ENCODE measurements around the gene TLCD1. TPM values are rescaled to one million over a fixed set of nuclear protein-coding genes. Genes with fewer than 3 reads are reported as not detected.

TLCD1 gene, protein sequence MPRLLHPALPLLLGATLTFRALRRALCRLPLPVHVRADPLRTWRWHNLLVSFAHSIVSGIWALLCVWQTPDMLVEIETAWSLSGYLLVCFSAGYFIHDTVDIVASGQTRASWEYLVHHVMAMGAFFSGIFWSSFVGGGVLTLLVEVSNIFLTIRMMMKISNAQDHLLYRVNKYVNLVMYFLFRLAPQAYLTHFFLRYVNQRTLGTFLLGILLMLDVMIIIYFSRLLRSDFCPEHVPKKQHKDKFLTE
- total RNA-seq (2021) = 46.4 and 50.7 TPM in 2 replicates
- long read RNA-seq, transcript TLCD1-201 (4 exons, 1,017 nt) = major isoform, 48 of 67 reads
- long read RNA-seq, transcript TLCD1-202 (4 exons, 784 nt) = minor isoform, 5 of 67 reads
- long read RNA-seq, partial matches to known transcripts = 3 of 67 reads
- long read RNA-seq, other reads (novel, unspliced or antisense) = 9 of 67 reads

DNA sequence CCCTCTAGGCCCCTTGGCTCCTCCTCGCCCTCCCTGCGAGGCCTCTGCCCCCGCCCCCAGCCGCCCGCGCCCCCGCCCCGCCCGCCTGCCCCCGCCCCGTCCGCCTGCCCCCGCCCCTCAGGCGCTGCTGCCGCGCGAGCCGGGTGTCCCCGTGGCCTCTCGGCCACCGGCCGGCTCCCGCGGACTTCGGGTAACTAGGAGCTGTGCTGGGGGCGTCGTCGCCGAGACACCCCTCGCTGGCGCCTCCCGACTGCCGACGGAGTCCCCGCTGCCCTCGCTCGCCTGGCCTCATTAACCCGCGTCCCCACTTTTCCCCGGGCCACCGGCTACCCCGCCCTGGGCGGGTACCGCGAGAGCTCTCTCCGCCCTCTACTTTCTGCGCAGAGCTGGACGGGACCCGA lies at the start of gene TLCD1:
Gene TLCD1, minus strand, starts transcription at position 8 of the 401 bp plus-strand sequence. CDS start 136 bp downstream, outside the sequence.
- Histone ChIP-seq H3K4me2 (ENCODE audit: insufficient read depth, insufficient read length, low read length) (peak within 1 kb of the TSS; percentile 79), H3K9me3 (ENCODE audit: control insufficient read depth, low read depth, low read length) (no peaks in the 10 kb centered on the region), H3T11ph (ENCODE audit: low read length) (no peak within 1 kb of the TSS), H3K4me1 (ENCODE audit: insufficient read depth, low read length) (0 out of 2 replicates have a peak, but pooled peaks cover 7% of the 10 kb centered on the region), H3K27me3 (ENCODE audit: insufficient read depth, low read length) (no peaks in the 10 kb centered on the region), H4K5ac (ENCODE audit: insufficient read length, low read depth, low read length) (peak within 1 kb of the TSS; percentile 85), H3K23me2 (ENCODE audit: insufficient read length, low read depth, low read length, poor library complexity, severe bottlenecking) (peaks cover 20% of the 10 kb centered on the region), H2BK15ac (ENCODE audit: low read depth, low read length) (no peak within 1 kb of the TSS), H3K79me1 (ENCODE audit: insufficient read depth, low read depth, low read length, poor library complexity, severe bottlenecking) (peaks cover 3% of the 10 kb centered on the region), H4K8ac (replicated peaks; ENCODE audit: insufficient read length, low read depth, low read length) (no peak within 1 kb of the TSS), H3K4ac (ENCODE audit: low read depth, low read length) (no peak within 1 kb of the TSS; the same call in 1 of the 2 replicates), H2BK12ac (ENCODE audit: insufficient read length, low read depth, low read length) (peak within 1 kb of the TSS; percentile 26), H3K9ac (ENCODE audit: extremely low read depth, insufficient read length, low read length) (peak within 1 kb of the TSS; percentile 92), H4K20me1 (ENCODE audit: control insufficient read depth, insufficient read depth, insufficient read length) (no peaks in the 10 kb centered on the region), H2AFZ (ENCODE audit: low read length) (no peak within 1 kb of the TSS), H3K23ac (ENCODE audit: insufficient read length, low read depth, low read length) (no peak within 1 kb of the TSS), H3K14ac (ENCODE audit: insufficient read depth, low read length) (peak within 1 kb of the TSS; percentile 95), H2AK5ac (ENCODE audit: insufficient read length, low read length) (no peak within 1 kb of the TSS), H4K91ac (ENCODE audit: insufficient read length, low read depth, low read length) (no peak within 1 kb of the TSS), H3K56ac (ENCODE audit: insufficient read length, low read depth, low read length) (no peak within 1 kb of the TSS), H2BK5ac (ENCODE audit: insufficient read length, low read length) (peak within 1 kb of the TSS; percentile 71), H2BK120ac (ENCODE audit: low read depth, low read length, poor library complexity, severe bottlenecking) (peak within 1 kb of the TSS; percentile 88), H3K79me2 (ENCODE audit: insufficient read depth, low read length) (peaks cover 5% of the 10 kb centered on the region; the same call in 1 of the 2 replicates), H2BK20ac (ENCODE audit: low read depth, low read length, poor library complexity, severe bottlenecking) (no peak within 1 kb of the TSS), H3K18ac (ENCODE audit: insufficient read length, low read depth, low read length) (peak within 1 kb of the TSS; percentile 94), H3K27ac (ENCODE audit: insufficient read length, low read depth, low read length) (peak within 1 kb of the TSS; percentile 92)
- H3K4me1 Mint-ChIP-seq = peaks cover 33 to 44% of the 10 kb centered on the region in 2 experiments
- TF ChIP-seq, protein P1, sequence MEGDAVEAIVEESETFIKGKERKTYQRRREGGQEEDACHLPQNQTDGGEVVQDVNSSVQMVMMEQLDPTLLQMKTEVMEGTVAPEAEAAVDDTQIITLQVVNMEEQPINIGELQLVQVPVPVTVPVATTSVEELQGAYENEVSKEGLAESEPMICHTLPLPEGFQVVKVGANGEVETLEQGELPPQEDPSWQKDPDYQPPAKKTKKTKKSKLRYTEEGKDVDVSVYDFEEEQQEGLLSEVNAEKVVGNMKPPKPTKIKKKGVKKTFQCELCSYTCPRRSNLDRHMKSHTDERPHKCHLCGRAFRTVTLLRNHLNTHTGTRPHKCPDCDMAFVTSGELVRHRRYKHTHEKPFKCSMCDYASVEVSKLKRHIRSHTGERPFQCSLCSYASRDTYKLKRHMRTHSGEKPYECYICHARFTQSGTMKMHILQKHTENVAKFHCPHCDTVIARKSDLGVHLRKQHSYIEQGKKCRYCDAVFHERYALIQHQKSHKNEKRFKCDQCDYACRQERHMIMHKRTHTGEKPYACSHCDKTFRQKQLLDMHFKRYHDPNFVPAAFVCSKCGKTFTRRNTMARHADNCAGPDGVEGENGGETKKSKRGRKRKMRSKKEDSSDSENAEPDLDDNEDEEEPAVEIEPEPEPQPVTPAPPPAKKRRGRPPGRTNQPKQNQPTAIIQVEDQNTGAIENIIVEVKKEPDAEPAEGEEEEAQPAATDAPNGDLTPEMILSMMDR (conservative IDR thresholded peaks at IDR 0.05) = no peak
- H3K27me3 Mint-ChIP-seq (ENCODE audit: low read depth) = no peaks in the 10 kb centered on the region; the same call in 1 of the 2 replicates
- no peaks in the 10 kb centered on the region; a peak in 2 of 5 replicates for H3K9me3 Mint-ChIP-seq
- DNase-seq = peak; percentile 90
- H3K36me3 Mint-ChIP-seq (ENCODE audit: insufficient read depth in 1 of 3, low read depth in 3 of 3) = peaks cover 30 to 41% (median 34%) of the 10 kb centered on the region in 3 experiments; a peak in 6 of 7 replicates
- WGBS (ENCODE audit: extremely low coverage, insufficient read length, low lambda C conversion rate) = no CpG with 5 or more reads among the region's 49 CpGs
- peak within 1 kb of the TSS; percentile 95 to 96 for H3K4me3 Mint-ChIP-seq
- peak within 1 kb of the TSS; percentile 99 to 100 (median 99) for H3K27ac Mint-ChIP-seq

Measured in H9 (cell line).